ENCODE measurements around the gene UNC13C. TPM values are rescaled to one million over a fixed set of nuclear protein-coding genes. Genes with fewer than 3 reads are reported as not detected.

The UNC13C gene
- polyA plus RNA-seq, 1 donor = 2.5 TPM

DNA sequence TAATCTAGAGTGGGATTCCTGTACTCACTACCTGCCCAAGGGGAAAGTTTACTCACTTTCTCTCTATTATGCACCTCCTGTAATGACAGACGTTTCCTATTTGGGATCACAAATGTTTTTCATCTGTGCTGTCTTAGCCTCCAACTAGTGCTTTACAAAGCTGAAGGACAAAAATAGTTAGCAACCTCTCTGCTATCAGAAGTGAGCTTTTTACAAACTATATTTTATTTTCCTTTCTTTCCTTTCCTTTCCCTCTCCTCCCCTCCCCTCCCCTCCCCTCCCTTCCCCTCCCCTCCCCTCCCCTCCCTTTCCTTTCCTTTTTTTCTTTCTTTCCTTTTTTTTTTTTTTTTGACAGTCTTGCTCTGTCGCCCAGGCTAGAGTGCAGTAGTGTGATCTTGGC, 130.8 kb downstream of the UNC13C start:
- DNase-seq (ENCODE audit: low read depth) = no peak

DNA sequence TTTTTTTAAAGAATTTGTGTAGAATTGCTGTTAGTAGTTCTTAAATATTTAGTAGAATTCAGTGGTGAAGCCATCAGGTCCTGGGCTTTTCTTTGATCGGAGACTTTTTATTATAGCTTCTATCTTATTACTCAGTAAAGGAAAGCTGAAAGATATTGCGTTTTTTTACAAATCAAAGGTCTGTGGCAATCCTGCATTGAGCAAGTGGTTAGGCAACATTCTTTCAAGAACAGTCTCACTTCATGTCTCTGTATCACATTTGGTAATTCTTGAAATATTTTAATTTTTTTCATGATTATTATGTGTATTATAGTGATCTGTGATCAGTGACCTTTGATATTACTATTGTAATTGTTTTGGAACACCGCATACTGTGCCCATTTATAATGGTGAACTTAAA, 140.8 kb downstream of the UNC13C start:
- no peak for DNase-seq (ENCODE audit: low read depth)

DNA sequence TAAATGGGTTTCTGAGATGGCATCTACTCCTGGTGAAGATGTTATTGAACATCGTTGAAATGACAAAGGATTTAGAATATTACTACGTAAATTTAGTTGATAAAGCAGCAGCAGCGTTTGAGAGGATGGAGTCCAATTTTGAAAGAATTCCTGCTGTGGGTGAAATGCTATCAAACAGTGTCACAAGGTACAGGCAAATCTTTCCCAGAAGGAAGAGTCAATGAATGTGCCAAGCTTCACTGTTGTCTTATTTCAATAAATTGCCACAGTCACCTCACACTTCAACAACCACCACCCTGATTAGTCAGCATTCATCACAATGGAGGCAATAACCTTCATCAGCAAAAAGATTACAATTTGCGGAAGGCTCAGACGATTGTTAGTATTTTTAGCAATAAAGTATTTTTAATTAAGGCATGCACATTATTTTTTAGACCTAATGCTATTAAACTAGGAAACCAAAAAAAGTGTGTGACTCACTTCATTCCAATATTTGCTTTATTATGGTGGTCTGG, 142.8 kb downstream of the UNC13C start:
- DNase-seq (ENCODE audit: low read depth) = no peak

DNA sequence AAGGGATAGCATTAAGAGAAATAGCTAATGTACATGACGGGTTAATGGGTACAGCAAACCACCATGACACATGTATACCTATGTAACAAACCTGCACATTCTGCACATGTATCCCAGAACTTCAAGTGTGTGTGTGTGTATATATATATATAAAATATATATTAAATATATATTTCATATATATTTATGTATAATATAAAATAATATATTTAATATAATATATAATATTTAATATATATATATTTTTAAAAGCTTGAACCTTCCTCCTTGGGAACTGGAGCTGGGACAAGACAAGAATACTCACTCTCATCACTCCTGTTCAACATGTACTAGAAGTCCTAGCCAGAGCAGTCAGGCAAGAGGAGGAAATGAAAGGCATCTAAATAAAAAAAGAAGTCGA, 149.3 kb downstream of the UNC13C start:
- no peak for DNase-seq (ENCODE audit: low read depth)

DNA sequence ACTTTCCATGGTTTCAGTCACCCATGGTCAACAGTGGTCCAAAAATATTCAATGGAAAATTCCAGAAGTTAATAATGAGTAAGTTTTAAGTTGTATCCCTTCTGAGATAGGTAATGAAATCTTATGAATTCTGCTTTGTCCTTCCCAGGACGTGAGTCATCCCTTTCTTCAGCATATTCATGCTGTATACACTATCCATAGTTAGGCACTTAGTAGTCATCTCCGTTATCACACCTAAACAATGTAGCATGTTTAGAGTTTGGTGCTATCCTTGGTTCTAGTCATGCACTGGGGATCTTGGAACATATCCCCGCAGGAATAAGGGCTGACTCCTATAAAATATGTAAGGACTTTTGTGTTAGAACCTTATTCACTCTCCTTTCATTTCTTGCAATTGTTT, 153.2 kb downstream of the UNC13C start:
- no peak for DNase-seq (ENCODE audit: low read depth)

- no peak for DNase-seq (ENCODE audit: low read depth)
Observed at GRCh38 chr15:54149115-54149531, 170.9 kb downstream of the UNC13C start.

- DNase-seq (ENCODE audit: low read depth) = no peak
Observed at GRCh38 chr15:54150255-54150654, 172.0 kb downstream of the UNC13C start.

DNA sequence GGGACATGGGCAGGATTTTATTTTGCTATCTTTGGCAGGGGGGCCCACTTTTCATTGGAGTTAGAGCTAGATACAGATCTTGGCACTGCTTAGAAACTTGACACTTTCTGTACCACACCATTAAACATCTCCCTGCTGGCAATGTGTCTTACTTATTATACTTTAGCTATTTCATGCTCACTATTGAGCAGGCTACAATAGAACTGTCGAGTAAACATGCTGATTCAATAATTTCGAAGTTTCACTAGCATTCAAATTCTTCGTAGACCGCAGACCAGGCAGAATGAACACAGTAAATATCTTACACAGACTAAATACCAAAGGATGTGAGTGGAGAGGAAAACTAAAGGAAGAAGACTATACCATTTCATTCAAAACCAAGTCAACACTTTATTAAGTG, 180.8 kb downstream of the UNC13C start:
- DNase-seq (ENCODE audit: low read depth) = no peak

DNA sequence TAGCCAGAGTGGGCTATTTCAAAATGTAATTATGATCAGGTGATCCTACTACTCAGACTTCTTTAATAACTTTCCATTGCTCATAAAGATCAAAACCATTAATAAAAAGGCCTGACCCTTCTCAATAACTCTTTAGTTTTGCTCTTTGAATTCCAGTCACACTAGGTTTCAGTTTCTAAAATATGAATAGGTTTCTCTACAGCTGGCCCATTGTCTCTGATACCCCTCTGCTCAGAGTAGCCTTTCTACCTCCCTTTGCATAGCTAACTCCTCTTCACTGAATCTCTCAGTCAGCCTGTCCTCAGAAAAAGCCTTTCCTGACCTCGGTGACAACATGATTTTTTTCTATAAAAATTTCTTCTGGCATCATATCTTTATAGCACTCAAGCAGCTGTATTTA, 209.1 kb downstream of the UNC13C start:
- DNase-seq (ENCODE audit: low read depth) = no peak

DNA sequence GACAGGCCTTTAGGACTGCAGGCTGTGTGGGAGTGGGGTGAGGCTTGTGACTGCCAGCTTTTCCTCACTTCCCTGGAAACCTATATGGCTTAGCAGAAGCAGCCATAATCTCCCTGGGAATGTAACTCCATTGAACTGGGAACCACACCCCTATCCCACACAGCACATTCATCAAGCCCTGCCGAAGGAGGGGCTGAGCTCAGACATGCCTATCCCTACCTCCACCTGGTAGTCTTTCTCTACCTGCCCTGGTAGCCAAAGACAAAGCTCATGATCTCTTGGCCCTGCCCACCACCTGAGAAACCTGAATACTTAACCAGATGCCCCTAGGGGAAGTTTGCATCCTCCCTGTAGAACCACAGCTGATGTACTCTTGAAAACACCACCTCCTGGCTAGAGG, 219.8 kb downstream of the UNC13C start:
- DNase-seq (ENCODE audit: low read depth) = no peak

DNA sequence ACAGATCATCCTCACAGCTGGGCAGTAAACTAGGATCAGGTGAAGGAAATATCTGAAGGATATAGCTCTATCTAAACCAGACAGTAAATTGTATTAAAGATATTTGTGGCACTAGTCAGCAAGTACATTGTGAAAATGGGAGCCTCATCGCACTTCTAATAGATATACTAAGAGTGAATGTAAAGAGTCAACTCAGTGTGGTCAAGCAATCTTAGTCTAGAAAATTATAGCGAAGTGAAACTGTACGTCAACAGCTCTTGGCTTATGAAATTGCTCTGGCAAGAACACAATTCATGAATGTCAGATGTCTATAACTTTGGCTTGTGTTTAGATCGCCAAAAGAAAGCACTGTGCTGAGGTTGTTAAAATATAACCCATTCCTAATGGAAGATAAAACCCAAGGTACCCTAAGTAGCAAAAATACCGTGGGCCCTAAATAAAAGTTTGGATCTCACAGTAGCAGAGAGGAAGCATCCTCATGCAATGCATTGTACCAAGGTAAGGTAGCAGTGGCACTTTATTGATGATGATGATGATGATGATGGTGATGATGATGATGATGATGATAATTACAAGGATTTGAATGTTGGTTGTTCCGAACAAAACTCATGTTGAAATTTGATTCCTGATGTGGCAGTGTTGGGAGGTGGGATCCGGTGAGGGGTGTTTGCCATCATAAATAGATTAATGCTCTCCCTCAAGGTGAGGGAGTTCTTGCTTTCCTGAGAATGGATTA, 228.5 kb downstream of the UNC13C start:
- no peak for DNase-seq (ENCODE audit: low read depth)

GRCh38 chr15:54208786-54209185, 230.5 kb downstream of the UNC13C start:
- no peak for DNase-seq (ENCODE audit: low read depth)

DNA sequence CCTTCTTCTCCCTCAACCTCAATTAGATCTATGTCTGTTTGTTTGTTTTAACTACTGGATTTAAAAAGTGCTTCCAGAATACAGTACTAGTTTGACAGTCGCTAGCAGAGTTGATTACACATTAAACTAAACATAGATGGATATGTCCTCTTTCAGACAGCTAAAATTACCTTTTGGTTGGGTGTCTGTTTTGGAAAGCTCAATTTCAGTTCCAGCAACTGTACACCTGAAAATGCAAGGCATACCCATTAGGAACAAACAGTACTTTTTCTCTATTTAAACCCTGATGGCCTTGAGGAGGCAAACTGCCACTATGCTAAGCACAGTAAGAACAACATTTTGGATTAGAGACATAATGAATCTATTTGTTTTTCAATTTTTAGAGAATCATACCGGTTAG, 234.4 kb downstream of the UNC13C start:
- no peak for DNase-seq (ENCODE audit: low read depth)

DNA sequence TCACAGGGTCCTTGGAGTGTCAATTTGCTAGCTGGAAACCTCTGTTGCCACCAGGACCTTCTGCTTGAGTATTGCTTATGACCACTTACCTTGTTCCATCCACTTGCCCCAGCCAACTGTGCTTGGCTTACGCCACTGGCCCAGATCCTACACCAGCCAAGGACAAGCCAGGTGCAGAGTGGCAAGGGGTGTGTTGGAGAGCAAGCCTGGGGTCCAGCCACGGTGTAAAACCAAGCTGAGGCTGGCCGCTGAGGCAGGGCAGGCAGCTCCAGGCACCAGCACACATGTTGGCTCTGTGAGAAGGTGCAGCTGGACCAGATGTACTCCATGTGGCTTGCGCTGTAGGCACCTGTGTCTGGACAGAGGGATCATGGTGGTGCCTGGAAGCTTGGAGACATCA, 248.2 kb downstream of the UNC13C start:
- DNase-seq (ENCODE audit: low read depth) = no peak

GRCh38 chr15:54227569-54227968, 249.3 kb downstream of the UNC13C start:
- no peak for DNase-seq (ENCODE audit: low read depth)

DNA sequence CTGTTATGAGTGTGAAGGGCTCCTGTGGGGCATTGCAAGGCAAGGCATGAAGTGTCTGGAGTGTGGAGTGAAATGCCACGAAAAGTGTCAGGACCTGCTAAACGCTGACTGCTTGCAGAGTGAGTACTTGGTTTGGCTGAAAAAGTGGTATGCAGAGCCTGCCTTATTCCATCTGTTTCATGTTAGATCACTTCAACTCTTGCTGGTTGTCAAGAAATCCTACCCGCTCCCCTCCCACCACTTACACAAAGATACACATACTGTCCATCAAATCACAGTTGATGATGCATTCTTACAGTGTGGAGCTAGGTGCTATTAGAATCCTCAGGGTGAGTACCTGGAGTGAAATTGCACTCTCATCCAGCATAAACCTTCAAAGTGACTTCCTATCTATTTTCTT, 272.1 kb downstream of the UNC13C start:
- no peak for DNase-seq (ENCODE audit: low read depth)

DNA sequence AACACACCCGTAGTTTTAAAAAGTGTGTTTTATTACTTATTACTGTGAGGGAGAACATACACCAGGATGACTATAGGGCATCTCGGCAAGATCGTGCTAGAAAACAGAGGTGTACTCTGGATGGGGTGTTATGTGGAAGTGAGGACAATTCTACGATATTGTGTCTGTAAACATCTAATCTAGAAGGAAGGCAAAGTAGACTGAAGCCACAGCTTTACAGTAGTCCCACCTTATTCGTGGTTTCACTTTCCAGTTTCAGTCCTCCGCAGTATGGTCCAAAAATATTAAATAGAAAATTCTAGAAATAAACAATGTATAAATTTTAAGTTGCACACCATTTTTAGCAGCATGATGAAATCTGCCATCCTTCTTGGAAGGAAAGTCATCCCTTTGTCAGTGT, 277.9 kb downstream of the UNC13C start:
- no peak for DNase-seq (ENCODE audit: low read depth)

DNA sequence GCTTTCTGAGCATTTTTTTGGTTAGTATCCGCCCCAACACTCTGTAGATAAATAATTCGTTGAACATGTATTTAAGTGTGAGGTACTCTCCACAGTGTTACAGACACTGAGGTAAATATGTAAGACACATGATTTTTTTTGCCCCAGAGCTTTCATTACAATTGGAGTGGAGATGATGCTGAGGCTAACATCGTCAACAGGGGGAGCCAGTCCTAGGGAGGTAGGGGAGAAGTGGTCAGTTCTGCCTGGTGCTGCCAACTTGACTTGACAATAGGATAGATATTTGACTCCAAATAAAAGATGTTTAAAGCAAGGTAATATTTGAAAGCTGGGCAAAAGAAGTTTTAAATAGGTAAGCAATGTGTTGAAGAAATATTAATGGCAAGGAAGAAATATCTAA, 295.7 kb downstream of the UNC13C start:
- DNase-seq (ENCODE audit: low read depth) = no peak

GRCh38 chr15:54277834-54278233, 299.6 kb downstream of the UNC13C start:
- no peak for DNase-seq (ENCODE audit: low read depth)

GRCh38 chr15:54280726-54281125, 302.5 kb downstream of the UNC13C start:
- DNase-seq (ENCODE audit: low read depth) = no peak

DNA sequence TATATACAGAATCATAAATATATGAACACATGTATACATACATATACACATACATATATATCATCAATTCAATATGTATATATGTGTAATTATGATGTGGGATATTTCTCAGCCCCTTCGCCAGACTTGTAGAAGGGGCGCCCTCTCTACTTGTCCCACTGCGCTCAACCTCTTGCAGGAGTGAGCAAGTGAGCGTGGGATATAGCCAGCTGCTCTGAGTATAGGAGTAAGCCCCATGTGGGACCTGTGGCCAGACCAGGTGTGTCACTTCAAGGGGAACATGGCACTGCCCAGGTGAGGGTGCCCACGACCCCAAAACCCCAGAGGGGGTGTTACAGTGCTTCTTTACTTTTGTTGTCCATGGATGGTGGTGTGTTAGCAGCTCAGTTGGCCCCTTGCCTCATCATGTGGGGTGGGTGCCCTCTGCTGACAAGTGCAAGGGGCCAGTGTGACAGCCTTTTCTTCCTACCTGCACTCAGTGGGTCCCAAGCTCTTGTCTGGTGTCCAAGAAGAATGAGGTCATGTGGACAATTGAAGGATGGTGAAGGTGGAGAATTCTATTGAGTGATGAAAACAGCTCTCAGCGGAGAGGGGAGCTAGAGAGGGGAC, 304.1 kb downstream of the UNC13C start:
- no peak for DNase-seq (ENCODE audit: low read depth)

- no peak for DNase-seq (ENCODE audit: low read depth)
Observed at GRCh38 chr15:54288049-54288448, 309.8 kb downstream of the UNC13C start.

DNA sequence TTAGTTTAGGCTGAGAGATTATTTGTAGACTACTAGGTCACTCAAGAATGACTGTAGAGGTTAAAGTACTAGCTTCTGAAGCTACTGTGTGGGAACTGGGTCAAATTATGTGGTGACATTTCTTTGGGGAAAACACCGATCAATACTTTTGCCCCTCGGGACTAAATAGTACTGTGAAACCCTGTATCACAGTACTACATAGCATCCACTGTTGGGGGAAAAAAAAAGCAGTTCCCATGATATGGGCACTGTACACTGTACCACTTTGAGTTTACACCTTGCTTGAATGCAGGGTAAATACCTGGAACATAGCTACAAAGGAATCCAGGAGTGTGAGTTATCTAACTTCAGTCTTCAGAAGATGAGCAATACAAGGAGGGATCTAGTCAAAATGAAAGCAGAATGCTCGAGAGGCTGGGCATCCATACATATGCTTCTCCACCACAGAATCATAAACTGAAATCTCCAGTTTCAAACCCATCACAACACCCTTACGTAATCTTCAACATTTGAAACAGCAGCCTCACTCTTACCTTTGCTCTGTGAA, 311.4 kb downstream of the UNC13C start:
- no peak for DNase-seq (ENCODE audit: low read depth)

Data from forelimb muscle (tissue), 1 donor.